HUDEP-2 (cell line): ENCODE data around the gene KRTAP9-4.
"Not testable (repeated sequence)": the region's sequence is repeated elsewhere in the genome, so short reads cannot be mapped to it uniquely, and the experiment has no call there.

Experiments
- DNase-seq, 76 experiments: peaks; one replicate each; lab custom pipeline; 2025; ENCODE audit not compliant: unreplicated experiment in 76 of 76; lab: John Stamatoyannopoulos, UW

Gene KRTAP9-4

GRCh38 chr17:41249637-41250240 lies at the start of gene KRTAP9-4:
KRTAP9-4 (plus strand) TSS chr17:41249687; CDS start chr17:41249721, 34 bp downstream.
- not testable (repeated sequence) for DNase-seq

GRCh38 chr17:41211845-41212466 lies 37.5 kb upstream of the KRTAP9-4 start:
- no peak for DNase-seq

- no peak for DNase-seq
These were observed 36.8 kb upstream of the KRTAP9-4 start for GRCh38 chr17:41212524-41213169.

- DNase-seq, result no peak
These were observed 33.8 kb upstream of the KRTAP9-4 start for GRCh38 chr17:41215681-41216080.

- no peak for DNase-seq
These were observed 25.7 kb upstream of the KRTAP9-4 start for GRCh38 chr17:41223821-41224220.

GRCh38 chr17:41226051-41226450 lies 23.4 kb upstream of the KRTAP9-4 start:
- no peak for DNase-seq

- not testable (repeated sequence) for DNase-seq
These were observed 22.8 kb upstream of the KRTAP9-4 start, which contains the start of gene KRTAP9-2 for GRCh38 chr17:41226598-41227095. KRTAP9-2 (plus strand) TSS chr17:41226648; CDS start chr17:41226655, 7 bp downstream.

GRCh38 chr17:41230094-41230493 lies 19.4 kb upstream of the KRTAP9-4 start:
- DNase-seq, result no peak

GRCh38 chr17:41231731-41232130 lies 17.8 kb upstream of the KRTAP9-4 start:
- DNase-seq, result no peak

GRCh38 chr17:41232399-41233105 lies 16.9 kb upstream of the KRTAP9-4 start, which contains the start of gene KRTAP9-3:
KRTAP9-3 (plus strand) TSS chr17:41232449; CDS start chr17:41232502, 53 bp downstream.
- not testable (repeated sequence) for DNase-seq

- not testable (repeated sequence) for DNase-seq
These were observed 12.4 kb upstream of the KRTAP9-4 start for GRCh38 chr17:41237116-41237515.

- not testable (repeated sequence) for DNase-seq
These were observed 11.5 kb upstream of the KRTAP9-4 start, which contains the start of gene KRTAP9-8 for GRCh38 chr17:41237949-41238437. KRTAP9-8 (plus strand) TSS chr17:41237999; CDS start chr17:41238052, 53 bp downstream.

GRCh38 chr17:41246995-41247787 lies 2.3 kb upstream of the KRTAP9-4 start:
- not testable (repeated sequence) for DNase-seq

- no peak for DNase-seq
These were observed 1.8 kb downstream of the KRTAP9-4 start for GRCh38 chr17:41251261-41251660.

- no peak for DNase-seq
These were observed 5.4 kb downstream of the KRTAP9-4 start for GRCh38 chr17:41254861-41255260.

GRCh38 chr17:41255381-41256290 lies 6.1 kb downstream of the KRTAP9-4 start, which contains the start of gene KRTAP9-9:
KRTAP9-9 (plus strand) TSS chr17:41255384.
- DNase-seq, result not testable (repeated sequence)

GRCh38 chr17:41256291-41256685 lies 6.8 kb downstream of the KRTAP9-4 start:
- DNase-seq, result no peak

GRCh38 chr17:41258406-41258805 lies 8.9 kb downstream of the KRTAP9-4 start:
- DNase-seq, result no peak

- DNase-seq, result no peak
These were observed 13.7 kb downstream of the KRTAP9-4 start for GRCh38 chr17:41263212-41263611.
